ENCODE results near the gene ERICH6. TPM values are rescaled to one million over a fixed set of nuclear protein-coding genes. Genes with fewer than 3 reads are reported as not detected.
"Not testable (repeated sequence)": the region's sequence is repeated elsewhere in the genome, so short reads cannot be mapped to it uniquely, and the experiment has no call there.

The ERICH6 gene
- total and polyA plus RNA-seq, 4 donors: 0.18 TPM; not detected in 3

GRCh38 chr3:150636258-150636657, 67.5 kb downstream of the ERICH6 start:
- intact Hi-C loops (cut with DNase I): no loop called here
- peaks cover 0 to 5% of the 10 kb centered on the region in 2 donors for H3K36me3 ChIP-seq (ENCODE audit: control insufficient read depth in 1 of 2, insufficient read depth in 2 of 2, low read length in 1 of 2)
- WGBS, 2 donors: 93 to 97% methylated on average over 5 of the region's 5 CpGs
- no peaks in the 10 kb centered on the region for H3K4me1 ChIP-seq (ENCODE audit: control insufficient read depth in 1 of 2, insufficient read depth in 2 of 2, low read length in 2 of 2)
- no peaks in the 10 kb centered on the region for H3K27me3 ChIP-seq (ENCODE audit: control insufficient read depth in 1 of 2, insufficient read depth in 2 of 2, low read length in 1 of 2)
- no peak overlapping the region for H3K4me3 ChIP-seq (ENCODE audit: low read length in 2 of 2)
- no peak overlapping the region for H3K27ac ChIP-seq (ENCODE audit: low read depth in 1 of 2, low read length in 2 of 2)
- DNase-seq (no peak), ATAC-seq (ENCODE audit: low FRiP score) (no peak)
- H3K9me3 ChIP-seq (ENCODE audit: control insufficient read depth, low read length): no peaks in the 10 kb centered on the region

GRCh38 chr3:150635526-150635925, 68.2 kb downstream of the ERICH6 start:
- no peaks in the 10 kb centered on the region for H3K4me1 ChIP-seq (ENCODE audit: control insufficient read depth in 1 of 2, insufficient read depth in 2 of 2, low read length in 2 of 2)
- no peaks in the 10 kb centered on the region for H3K27me3 ChIP-seq (ENCODE audit: control insufficient read depth in 1 of 2, insufficient read depth in 2 of 2, low read length in 1 of 2)
- DNase-seq (no peak), ATAC-seq (ENCODE audit: low FRiP score) (no peak)
- H3K9me3 ChIP-seq (ENCODE audit: control insufficient read depth, low read length): no peaks in the 10 kb centered on the region
- WGBS, 2 donors: 64 to 66% methylated on average over 1 of the region's 1 CpG
- no peak overlapping the region for H3K4me3 ChIP-seq (ENCODE audit: low read length in 2 of 2)
- intact Hi-C loops (cut with DNase I): no loop called here
- peaks cover 0 to 5% of the 10 kb centered on the region in 2 donors for H3K36me3 ChIP-seq (ENCODE audit: control insufficient read depth in 1 of 2, insufficient read depth in 2 of 2, low read length in 1 of 2)
- no peak overlapping the region for H3K27ac ChIP-seq (ENCODE audit: low read depth in 1 of 2, low read length in 2 of 2)

DNA sequence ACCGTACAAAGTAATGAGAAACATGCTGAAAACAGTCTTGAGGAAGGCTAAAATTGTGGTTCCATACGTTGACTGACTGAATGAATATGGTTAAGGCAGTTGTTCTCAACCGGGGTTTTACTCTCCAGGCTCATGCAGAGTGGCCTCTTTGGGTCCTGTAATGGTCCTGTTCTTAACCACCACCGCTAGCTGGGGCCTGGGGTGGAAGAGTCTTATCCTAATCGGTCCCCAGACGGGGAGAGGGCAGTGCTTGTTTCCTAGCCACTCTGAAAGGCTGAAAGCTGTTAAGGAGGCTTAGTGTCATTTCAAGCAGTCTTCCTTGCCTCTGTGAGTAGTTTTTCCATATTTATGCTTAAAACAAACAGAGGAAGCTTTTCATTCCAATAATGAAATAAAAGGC, 68.6 kb downstream of the ERICH6 start:
- no peaks in the 10 kb centered on the region for H3K9me3 ChIP-seq (ENCODE audit: control insufficient read depth, low read length)
- H3K36me3 ChIP-seq (ENCODE audit: control insufficient read depth in 1 of 2, insufficient read depth in 2 of 2, low read length in 1 of 2): peaks cover 0 to 6% of the 10 kb centered on the region in 2 donors
- no peak for ATAC-seq (ENCODE audit: low FRiP score)
- no peaks in the 10 kb centered on the region for H3K4me1 ChIP-seq (ENCODE audit: control insufficient read depth in 1 of 2, insufficient read depth in 2 of 2, low read length in 2 of 2)
- DNase-seq: no peak
- H3K27me3 ChIP-seq (ENCODE audit: control insufficient read depth in 1 of 2, insufficient read depth in 2 of 2, low read length in 1 of 2): no peaks in the 10 kb centered on the region
- no peak overlapping the region for H3K27ac ChIP-seq (ENCODE audit: low read depth in 1 of 2, low read length in 2 of 2)
- intact Hi-C loops (cut with DNase I): no loop called here
- H3K4me3 ChIP-seq (ENCODE audit: low read length in 2 of 2): no peak overlapping the region
- 49 to 54% methylated on average over 6 of the region's 6 CpGs for WGBS, 2 donors

GRCh38 chr3:150631515-150632221, 72.1 kb downstream of the ERICH6 start:
- no peak for ATAC-seq (ENCODE audit: low FRiP score)
- WGBS, 2 donors: 91 to 93% methylated on average over 7 of the region's 7 CpGs
- H3K27ac ChIP-seq (ENCODE audit: low read depth in 1 of 2, low read length in 2 of 2): no peak overlapping the region
- intact Hi-C loops (cut with DNase I): no loop called here
- no peak overlapping the region for H3K4me3 ChIP-seq (ENCODE audit: low read length in 2 of 2)
- H3K9me3 ChIP-seq (ENCODE audit: control insufficient read depth, low read length): no peaks in the 10 kb centered on the region
- H3K36me3 ChIP-seq (ENCODE audit: control insufficient read depth in 1 of 2, insufficient read depth in 2 of 2, low read length in 1 of 2): peaks cover 0 to 8% of the 10 kb centered on the region in 2 donors
- no peaks in the 10 kb centered on the region for H3K27me3 ChIP-seq (ENCODE audit: control insufficient read depth in 1 of 2, insufficient read depth in 2 of 2, low read length in 1 of 2)
- DNase-seq: no peak
- H3K4me1 ChIP-seq (ENCODE audit: control insufficient read depth in 1 of 2, insufficient read depth in 2 of 2, low read length in 2 of 2): no peaks in the 10 kb centered on the region

GRCh38 chr3:150627557-150627956, 76.2 kb downstream of the ERICH6 start:
- H3K9me3 ChIP-seq (ENCODE audit: control insufficient read depth, low read length): no peaks in the 10 kb centered on the region
- ATAC-seq (ENCODE audit: low FRiP score) (no peak), DNase-seq (no peak)
- no peak overlapping the region for H3K27ac ChIP-seq (ENCODE audit: low read depth in 1 of 2, low read length in 2 of 2)
- H3K27me3 ChIP-seq (ENCODE audit: control insufficient read depth in 1 of 2, insufficient read depth in 2 of 2, low read length in 1 of 2): no peaks in the 10 kb centered on the region
- no peaks in the 10 kb centered on the region for H3K4me1 ChIP-seq (ENCODE audit: control insufficient read depth in 1 of 2, insufficient read depth in 2 of 2, low read length in 2 of 2)
- 7 to 16% methylated on average over 2 of the region's 2 CpGs for WGBS, 2 donors
- no peak overlapping the region for H3K4me3 ChIP-seq (ENCODE audit: low read length in 2 of 2)
- peaks cover 0 to 10% of the 10 kb centered on the region in 2 donors for H3K36me3 ChIP-seq (ENCODE audit: control insufficient read depth in 1 of 2, insufficient read depth in 2 of 2, low read length in 1 of 2)
- intact Hi-C loops (cut with DNase I): no loop called here

DNA sequence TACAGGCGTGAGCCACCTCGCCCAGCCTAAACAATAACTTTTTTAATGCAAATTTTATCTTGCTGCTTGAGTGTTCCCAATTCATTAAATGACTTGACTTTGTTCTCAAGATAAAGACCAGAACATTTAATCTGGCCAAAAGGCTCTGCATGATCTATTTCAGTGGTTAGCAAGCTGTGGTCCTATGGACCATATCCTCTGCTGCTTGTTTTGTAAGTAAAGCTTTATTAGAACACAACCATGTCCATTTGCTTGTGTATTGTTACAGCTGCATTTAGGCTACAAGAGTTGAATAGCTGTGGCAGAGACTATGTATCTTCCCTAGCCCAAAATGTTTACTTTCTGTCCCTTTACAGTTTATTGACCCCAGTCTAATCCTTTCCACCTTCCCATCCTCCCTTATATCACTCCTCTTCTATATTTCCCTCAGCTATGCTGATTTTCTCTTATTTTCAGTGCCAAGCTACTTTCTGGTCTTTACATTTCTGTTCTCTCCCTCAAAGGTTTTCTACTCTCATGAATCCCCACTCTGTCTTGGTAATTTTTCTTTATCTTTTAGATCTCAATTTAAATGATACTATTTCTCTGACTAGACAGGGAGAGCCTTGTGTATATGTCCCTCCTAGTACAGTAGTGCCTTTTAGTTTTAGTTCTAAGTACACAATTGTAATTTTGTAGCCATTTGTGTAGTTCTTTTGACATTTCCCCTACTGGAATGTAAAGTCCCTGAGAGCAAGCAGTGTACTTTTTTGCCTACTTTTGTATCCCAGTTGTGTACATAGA, 77.4 kb downstream of the ERICH6 start:
- Histone ChIP-seq H3K9me3 (ENCODE audit: control insufficient read depth, low read length) (no peaks in the 10 kb centered on the region), H3K36me3 (ENCODE audit: control insufficient read depth in 1 of 2, insufficient read depth in 2 of 2, low read length in 1 of 2) (peaks cover 0 to 6% of the 10 kb centered on the region in 2 donors), H3K4me3 (ENCODE audit: low read length in 2 of 2) (no peak overlapping the region), H3K27me3 (ENCODE audit: control insufficient read depth in 1 of 2, insufficient read depth in 2 of 2, low read length in 1 of 2) (no peaks in the 10 kb centered on the region), H3K4me1 (ENCODE audit: control insufficient read depth in 1 of 2, insufficient read depth in 2 of 2, low read length in 2 of 2) (peaks cover 0 to 1% of the 10 kb centered on the region in 2 donors), H3K27ac (ENCODE audit: low read depth in 1 of 2, low read length in 2 of 2) (no peak overlapping the region)
- ATAC-seq (ENCODE audit: low FRiP score): no peak
- intact Hi-C loops (cut with DNase I): no loop called here
- no peak for DNase-seq
- 93 to 94% methylated on average over 2 of the region's 2 CpGs for WGBS, 2 donors

DNA sequence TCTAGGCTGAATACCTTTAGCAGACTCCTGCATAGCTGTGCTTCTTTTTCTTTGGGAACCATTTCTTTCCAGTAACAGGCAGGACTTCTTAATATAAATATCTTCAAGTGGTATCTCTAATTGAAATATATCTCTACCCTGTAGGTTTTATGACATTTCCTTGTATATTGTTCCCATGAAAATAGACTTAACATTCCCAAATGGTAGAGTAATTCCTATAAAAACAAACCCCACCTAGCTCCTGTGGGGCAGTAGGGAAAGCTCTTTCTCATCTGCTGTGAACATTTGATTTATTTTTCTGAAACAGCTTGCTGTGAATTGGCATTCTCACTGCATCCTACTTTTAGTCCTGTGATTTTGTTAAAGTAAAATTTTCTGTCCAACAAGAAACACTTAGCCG, 79.8 kb downstream of the ERICH6 start:
- intact Hi-C loops (cut with DNase I): no loop called here
- no peaks in the 10 kb centered on the region for H3K27me3 ChIP-seq (ENCODE audit: control insufficient read depth in 1 of 2, insufficient read depth in 2 of 2, low read length in 1 of 2)
- WGBS, 2 donors: 53 to 63% methylated on average over 1 of the region's 1 CpG
- H3K4me1 ChIP-seq (ENCODE audit: control insufficient read depth in 1 of 2, insufficient read depth in 2 of 2, low read length in 2 of 2): peaks cover 0 to 1% of the 10 kb centered on the region in 2 donors
- no peak overlapping the region for H3K4me3 ChIP-seq (ENCODE audit: low read length in 2 of 2)
- H3K27ac ChIP-seq (ENCODE audit: low read depth in 1 of 2, low read length in 2 of 2): no peak overlapping the region
- peaks cover 0 to 4% of the 10 kb centered on the region in 2 donors for H3K36me3 ChIP-seq (ENCODE audit: control insufficient read depth in 1 of 2, insufficient read depth in 2 of 2, low read length in 1 of 2)
- DNase-seq (no peak), ATAC-seq (ENCODE audit: low FRiP score) (no peak)
- no peaks in the 10 kb centered on the region for H3K9me3 ChIP-seq (ENCODE audit: control insufficient read depth, low read length)

DNA sequence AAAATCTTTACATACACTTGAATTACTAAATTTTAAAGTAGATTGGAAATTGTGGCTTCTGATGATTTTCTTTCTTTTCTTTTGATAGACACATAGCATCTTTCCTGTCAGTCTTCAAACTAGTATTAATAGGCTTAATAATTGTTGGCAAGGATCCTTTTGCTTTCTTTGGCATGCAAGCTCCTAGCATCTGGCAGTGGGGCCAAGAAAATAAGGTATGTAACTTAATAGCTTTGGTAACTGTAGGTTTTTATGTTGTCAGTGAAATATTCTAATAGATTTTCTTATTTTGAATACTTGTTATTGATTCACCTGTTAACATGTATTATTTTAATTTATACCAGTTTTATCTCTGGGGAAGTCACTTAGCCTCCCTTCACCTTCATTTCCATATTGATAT, 80.8 kb downstream of the ERICH6 start:
- H3K4me1 ChIP-seq (ENCODE audit: control insufficient read depth in 1 of 2, insufficient read depth in 2 of 2, low read length in 2 of 2); H3K36me3 ChIP-seq (ENCODE audit: control insufficient read depth in 1 of 2, insufficient read depth in 2 of 2, low read length in 1 of 2); ATAC-seq (ENCODE audit: low FRiP score); DNase-seq; H3K9me3 ChIP-seq (ENCODE audit: control insufficient read depth, low read length); intact Hi-C loops (cut with DNase I); H3K27ac ChIP-seq (ENCODE audit: low read depth in 1 of 2, low read length in 2 of 2); H3K27me3 ChIP-seq (ENCODE audit: control insufficient read depth in 1 of 2, insufficient read depth in 2 of 2, low read length in 1 of 2); H3K4me3 ChIP-seq (ENCODE audit: low read length in 2 of 2): not testable (repeated sequence)
